NCI-H226 (cell line): ENCODE data around the gene AP2S1.

Experiments used
- DNase-seq: peaks from one replicate; pipeline ENCODE4 v3.0.0-alpha.2; 2015

Gene AP2S1

DNA sequence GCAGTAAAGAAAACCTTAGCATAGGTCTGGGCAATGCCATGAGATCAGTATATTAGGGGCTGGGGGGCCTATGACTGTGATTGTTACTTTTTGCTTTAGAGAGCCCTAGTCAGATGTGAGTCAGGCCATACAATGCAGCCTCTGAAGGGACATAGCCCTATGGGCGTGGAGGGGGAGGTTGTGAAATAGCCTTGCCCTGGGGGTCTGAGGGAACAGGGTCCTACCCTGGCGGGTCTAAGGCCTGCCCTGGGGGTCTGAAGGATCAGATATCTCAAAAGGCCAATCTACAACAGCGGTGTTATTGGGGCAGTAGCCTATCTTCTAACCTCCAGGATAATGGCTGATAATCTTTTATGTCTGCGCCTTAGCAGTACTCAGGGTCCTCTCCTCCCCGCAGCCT is 48.5 kb downstream of the AP2S1 start:
- DNase-seq: no peak

DNA sequence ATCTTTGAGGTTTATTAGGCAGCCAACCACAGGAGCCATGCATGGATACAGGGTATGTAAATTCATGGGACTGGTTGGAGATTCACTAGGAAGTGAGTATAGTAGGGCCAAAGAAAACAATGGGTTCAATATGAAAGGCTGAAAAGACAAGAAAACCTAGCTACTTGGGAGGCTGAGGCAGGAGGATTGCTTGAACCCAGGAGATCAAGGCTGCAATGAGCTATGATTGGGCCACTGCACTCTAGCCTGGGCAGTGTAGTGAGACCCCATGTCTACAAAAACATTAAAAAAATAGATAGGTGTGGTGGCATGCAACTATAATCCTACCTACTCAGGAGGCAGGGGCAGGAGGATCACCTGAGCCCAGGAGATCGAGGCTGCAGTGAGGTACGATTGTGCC is 51.9 kb downstream of the AP2S1 start:
- DNase-seq: no peak

DNA sequence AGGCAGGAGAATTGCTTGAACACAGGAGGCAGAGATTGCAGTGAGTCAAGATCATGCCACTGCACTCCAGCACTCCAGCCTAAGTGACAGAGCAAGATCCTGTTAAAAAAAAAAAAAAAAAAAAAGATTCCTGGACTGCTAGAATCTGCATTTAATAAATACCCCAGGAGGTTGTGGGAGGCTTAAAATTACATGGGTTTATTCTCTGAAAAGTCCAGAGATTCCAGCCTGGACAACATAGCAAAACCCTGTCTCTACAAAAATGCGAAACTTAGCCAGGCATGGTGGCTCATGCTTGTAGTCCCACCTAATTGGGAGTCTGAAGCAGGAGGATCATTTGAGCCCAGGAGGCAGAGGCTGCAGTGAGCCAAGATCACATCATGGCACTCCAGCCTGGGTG is 52.8 kb downstream of the AP2S1 start:
- DNase-seq: no peak

DNA sequence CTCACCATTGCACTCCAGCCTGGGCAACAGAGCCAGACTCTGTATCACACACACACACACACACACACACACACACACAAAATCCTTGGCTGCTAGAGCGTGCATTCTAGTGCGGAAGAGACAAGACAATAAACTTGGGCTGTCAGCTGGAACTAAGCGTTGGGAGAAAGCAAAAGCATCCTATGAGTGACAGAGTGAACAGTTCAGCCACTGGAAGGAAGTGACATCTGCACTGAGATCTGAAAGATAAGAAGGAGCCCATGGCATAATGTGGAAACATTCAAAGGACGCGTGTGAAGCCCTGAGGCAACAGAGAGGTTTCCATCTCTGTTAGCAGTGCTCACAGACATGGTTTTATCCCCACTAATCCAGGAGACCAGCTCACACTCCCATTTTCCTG is 58.7 kb downstream of the AP2S1 start:
- DNase-seq: no peak

GRCh38 chr19:46789371-46789770 is 61.3 kb downstream of the AP2S1 start:
- DNase-seq: no peak

DNA sequence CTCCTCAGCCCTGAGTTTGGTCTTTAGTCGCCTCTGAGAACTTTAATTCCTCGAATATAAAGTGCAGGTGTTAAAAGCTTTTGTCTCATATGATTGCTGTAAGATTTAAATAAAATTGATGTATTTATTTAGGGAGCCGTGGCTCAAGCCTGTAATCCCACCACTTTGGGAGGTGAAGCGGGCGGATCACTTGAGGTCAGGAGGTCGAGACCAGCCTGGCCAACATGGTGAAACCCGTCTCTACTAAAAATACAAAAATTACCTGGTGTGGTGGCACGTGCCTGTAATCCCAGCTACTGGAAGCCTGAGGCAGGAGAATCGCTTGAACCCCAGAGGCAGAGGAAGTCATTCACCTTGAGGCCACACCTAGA is 61.7 kb downstream of the AP2S1 start:
- DNase-seq: no peak

- DNase-seq: peak; percentile 93
Measured at GRCh38 chr19:46788262-46788967, 62.2 kb downstream of the AP2S1 start, which contains the start of gene SLC1A5. TSS of gene SLC1A5 (minus strand) at chr19:46788594. CDS start at chr19:46787965, 629 bp downstream.
